Adrenal gland (tissue), 12 donors: Measurements from ENCODE around the gene RFX8. TPM values are rescaled to one million over a fixed set of nuclear protein-coding genes. Genes with fewer than 3 reads are reported as not detected.
"Not testable (repeated sequence)": the region's sequence is repeated elsewhere in the genome, so short reads cannot be mapped to it uniquely, and the experiment has no call there.

ENCODE experiments used
- DNase-seq, 7 donors: peaks; one replicate each; pipeline ENCODE4 v3.0.0-alpha.2; 2019 to 2020
- H3K27ac ChIP-seq, 5 donors: fragments of 200-600 bp; sonication (generic) in 4 of 5; 1 replicate in 3 of 5; 2 replicates in 2 of 5; pipeline versions ENCODE4 v1.5.1 to v1.8.0; 2016 to 2020; ENCODE audit warnings: mild to moderate bottlenecking in 1 of 5
- H3K27me3 ChIP-seq: fragments of 200-600 bp; 2 replicates; pipeline ENCODE4 v1.8.0; 2021
- H3K36me3 ChIP-seq, 2 donors: fragments of 200-600 bp; replicated peaks in 1 of 2; 1 replicate in 1 of 2; 2 replicates in 1 of 2; pipeline versions ENCODE4 v1.5.1 to v1.8.0; 2018 to 2022
- H3K4me1 ChIP-seq, 2 donors: fragments of 200-600 bp; replicated peaks in 1 of 2; 1 replicate in 1 of 2; 2 replicates in 1 of 2; pipeline versions ENCODE4 v1.5.1 to v1.8.0; 2018 to 2021
- H3K4me3 ChIP-seq, 4 donors: fragments of 200-600 bp; sonication (generic) in 3 of 4; one replicate each; pipeline ENCODE4 v1.5.1; 2016 to 2018
- H3K9me3 ChIP-seq, 3 donors: fragments of 200-600 bp; sonication (generic) in 1 of 3; replicated peaks in 1 of 3; 1 replicate in 2 of 3; 2 replicates in 1 of 3; pipeline versions ENCODE4 v1.5.1 to v1.8.0; 2016 to 2021
- POLR2A ChIP-seq, 2 donors: fragments of 450-650 bp; IDR thresholded peaks; one replicate each; pipeline ENCODE4 v1.6.1; 2017; ENCODE audit warnings: antibody characterized with exemption in 2 of 2, mild to moderate bottlenecking in 2 of 2, moderate library complexity in 1 of 2
- WGBS, 4 donors: extraction: QIAGEN DNeasy Blood & Tissue Kit in 2 of 4; methylation state at CpG; one replicate each; pipeline versions ENCODE4 v1.1.5 to v1.1.7; 2013 to 2017; 5-methylcytosine and 5-hydroxymethylcytosine counted together
- intact Hi-C, 2 donors: fragments of 100-400 bp; cut with DNase I; formaldehyde crosslinking; loops; one replicate each; pipeline versions ENCODE4 v1.14.1 to v1.15.0; 2022 to 2023
- polyA plus RNA-seq, 3 donors: library from polyadenylated mRNA; stranded (reverse); fragments of 200-250 nt in 2 of 3; fragments of 350-450 nt in 1 of 3; fragmentation: Illumina TruSeq in 1 of 3; extraction: RNeasy Lipid Tissue Mini Kit (QIAGEN cat#74804) in 1 of 3; gene quantifications; one replicate each; pipeline ENCODE4 v1.2.3, GENCODE V29; 2013 to 2014
- total RNA-seq, 9 donors: library from RNA; depleted of rRNA in 4 of 9; stranded (reverse); fragments of >200 nt in 4 of 9; fragments of 120-200 nt in 1 of 9; fragmentation: NEBNext Ultra II Directional in 1 of 9; extraction: Animal tissue kit (Norgen Biotek cat#: 25700) in 1 of 9; gene quantifications; one replicate each; pipeline versions ENCODE4 v1.1.0 to v1.2.4, GENCODE V29; 2013 to 2023
- TF ChIP-seq, protein P1 (sequence below), 6 experiments: fragments of 450-650 bp in 4 of 6; fragments of 200-600 bp in 2 of 6; sonication (generic) in 1 of 6; IDR thresholded peaks; 1 replicate in 5 of 6; 2 replicates in 1 of 6; pipeline versions ENCODE4 v1.5.1 to v1.8.0; 2016 to 2021; ENCODE audit warnings: antibody characterized with exemption in 6 of 6, mild to moderate bottlenecking in 2 of 6, moderate library complexity in 1 of 6
- donor health status: healthy with polysubstance abuse.
- donor health status: Bipolar disorder and iron deficiency.
- donor health status: DM: yes; HTN: yes; CAD: no.
- donor health status: DM: no; HTN: no; CAD: no.
- donor health status: DM: no; HTN: no; CAD: no.
- donor health status: DM: yes; HTN: yes; CAD: no.

Gene RFX8
- total and polyA plus RNA-seq, 12 donors = 0.14 to 21.8 (median 0.74) TPM; not detected in 4

DNA sequence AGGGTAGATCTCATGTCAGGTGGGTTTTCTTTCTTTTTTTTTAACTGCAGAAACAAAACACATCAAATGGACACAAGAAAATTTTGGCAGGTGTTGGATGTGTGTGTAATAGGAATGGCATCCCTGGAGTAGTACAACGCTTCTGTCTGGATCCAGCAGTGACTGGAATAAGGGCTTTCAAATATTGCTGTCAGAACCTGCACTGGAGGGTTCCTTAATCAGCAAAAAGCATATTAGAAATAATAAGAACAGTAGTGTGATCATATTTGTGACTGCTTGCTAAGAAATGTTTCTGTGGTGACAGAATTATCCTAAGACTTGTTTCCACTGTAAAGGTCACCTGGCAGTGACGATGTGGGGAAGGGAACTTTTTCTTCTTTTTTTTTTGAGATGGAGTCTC is 118.4 kb downstream of the RFX8 start:
- Histone ChIP-seq H3K27ac (no peak overlapping the region), H3K27me3 (no peaks in the 10 kb centered on the region), H3K9me3 (no peaks in the 10 kb centered on the region), H3K4me1 (peaks cover 5% of the 10 kb centered on the region in 2 donors), H3K4me3 (no peak overlapping the region), H3K36me3 (no peaks in the 10 kb centered on the region)
- 67 to 79% (median 74%) methylated on average over 2 of the region's 2 CpGs for WGBS, 4 donors
- TF ChIP-seq POLR2A (IDR thresholded peaks at IDR 0.05) = no peak
- TF ChIP-seq, protein P1, sequence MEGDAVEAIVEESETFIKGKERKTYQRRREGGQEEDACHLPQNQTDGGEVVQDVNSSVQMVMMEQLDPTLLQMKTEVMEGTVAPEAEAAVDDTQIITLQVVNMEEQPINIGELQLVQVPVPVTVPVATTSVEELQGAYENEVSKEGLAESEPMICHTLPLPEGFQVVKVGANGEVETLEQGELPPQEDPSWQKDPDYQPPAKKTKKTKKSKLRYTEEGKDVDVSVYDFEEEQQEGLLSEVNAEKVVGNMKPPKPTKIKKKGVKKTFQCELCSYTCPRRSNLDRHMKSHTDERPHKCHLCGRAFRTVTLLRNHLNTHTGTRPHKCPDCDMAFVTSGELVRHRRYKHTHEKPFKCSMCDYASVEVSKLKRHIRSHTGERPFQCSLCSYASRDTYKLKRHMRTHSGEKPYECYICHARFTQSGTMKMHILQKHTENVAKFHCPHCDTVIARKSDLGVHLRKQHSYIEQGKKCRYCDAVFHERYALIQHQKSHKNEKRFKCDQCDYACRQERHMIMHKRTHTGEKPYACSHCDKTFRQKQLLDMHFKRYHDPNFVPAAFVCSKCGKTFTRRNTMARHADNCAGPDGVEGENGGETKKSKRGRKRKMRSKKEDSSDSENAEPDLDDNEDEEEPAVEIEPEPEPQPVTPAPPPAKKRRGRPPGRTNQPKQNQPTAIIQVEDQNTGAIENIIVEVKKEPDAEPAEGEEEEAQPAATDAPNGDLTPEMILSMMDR (IDR thresholded peaks at IDR 0.05) = no peak
- DNase-seq = no peak
- intact Hi-C loops = no loop called here

- 83 to 90% (median 87%) methylated on average over 6 of the region's 6 CpGs for WGBS, 4 donors
- no peak for TF ChIP-seq POLR2A (IDR thresholded peaks at IDR 0.05)
- TF ChIP-seq, protein P1 (IDR thresholded peaks at IDR 0.05) = no peak
- Histone ChIP-seq H3K27ac (no peak overlapping the region), H3K4me3 (no peak overlapping the region), H3K27me3 (no peaks in the 10 kb centered on the region), H3K36me3 (no peaks in the 10 kb centered on the region), H3K4me1 (peaks cover 5% of the 10 kb centered on the region in 2 donors), H3K9me3 (no peaks in the 10 kb centered on the region)
- intact Hi-C loops = no loop called here
- no peak for DNase-seq
Measured at GRCh38 chr2:101356055-101356454, 118.9 kb downstream of the RFX8 start.

GRCh38 chr2:101355401-101356054 is 119.4 kb downstream of the RFX8 start:
- no peak overlapping the region for H3K27ac ChIP-seq
- TF ChIP-seq POLR2A (IDR thresholded peaks at IDR 0.05) = no peak
- TF ChIP-seq, protein P1 (IDR thresholded peaks at IDR 0.05) = no peak
- H3K27me3 ChIP-seq = no peaks in the 10 kb centered on the region
- H3K4me3 ChIP-seq = no peak overlapping the region
- 76 to 83% (median 80%) methylated on average over 8 to 10 of the region's 10 CpGs for WGBS, 4 donors
- no peaks in the 10 kb centered on the region for H3K36me3 ChIP-seq
- intact Hi-C loops = no loop called here
- H3K4me1 ChIP-seq = peaks cover 5% of the 10 kb centered on the region in 2 donors
- no peak for DNase-seq
- no peaks in the 10 kb centered on the region for H3K9me3 ChIP-seq

DNA sequence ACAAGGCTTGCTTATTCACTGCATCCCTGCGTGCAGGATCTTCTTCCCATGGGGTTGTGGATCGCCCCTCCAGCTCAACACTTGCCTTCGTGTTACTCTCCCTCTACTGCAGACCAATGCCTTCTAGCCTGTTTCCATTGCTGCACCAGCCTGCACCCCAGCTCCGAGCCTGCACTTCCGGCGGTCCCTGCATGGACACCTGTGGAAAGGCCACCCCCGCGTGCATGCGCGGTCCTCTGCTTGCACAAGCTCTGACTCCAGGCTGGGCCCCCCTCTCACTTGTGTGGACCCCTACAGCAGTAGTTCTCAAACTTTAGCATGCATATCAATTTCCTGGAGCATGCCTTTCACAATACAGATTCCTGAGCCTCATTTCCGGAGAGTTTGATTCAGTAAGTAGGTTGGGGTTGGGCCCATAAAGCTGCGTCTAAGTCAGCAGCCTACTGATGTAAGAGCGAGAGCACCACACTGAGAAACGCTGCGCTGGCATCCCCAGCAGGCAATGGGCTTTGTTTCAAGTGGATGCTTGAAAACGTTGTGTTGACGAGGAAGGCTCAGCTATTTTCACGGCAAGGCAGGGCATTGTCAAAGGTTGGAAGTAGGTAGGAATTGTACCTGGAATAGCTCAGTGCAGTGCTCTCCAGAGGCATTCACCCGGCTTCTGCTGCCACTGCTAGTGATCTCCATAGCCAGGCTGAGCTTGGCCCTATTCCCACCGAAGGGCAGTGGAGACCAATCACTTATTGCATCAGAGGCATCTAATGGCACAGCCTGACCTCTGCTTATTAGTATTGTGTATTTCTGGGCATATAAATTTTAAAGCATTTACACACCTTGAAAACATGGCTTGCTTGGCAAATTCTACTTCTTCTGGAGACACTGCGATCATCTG is 120.2 kb downstream of the RFX8 start:
- whole genome bisulfite sequencing, 4 donors = 87 to 93% (median 91%) methylated on average over 20 to 21 of the region's 21 CpGs
- Histone ChIP-seq H3K4me1 (peaks cover 0 to under 1% of the 10 kb centered on the region in 2 donors), H3K4me3 (no peak overlapping the region), H3K27ac (no peak overlapping the region), H3K27me3 (no peaks in the 10 kb centered on the region), H3K9me3 (no peaks in the 10 kb centered on the region), H3K36me3 (no peaks in the 10 kb centered on the region)
- TF ChIP-seq, protein P1 (IDR thresholded peaks at IDR 0.05) = no peak
- TF ChIP-seq POLR2A (IDR thresholded peaks at IDR 0.05) = no peak
- intact Hi-C loops = no loop called here
- DNase-seq = no peak

- H3K4me3 ChIP-seq, H3K27ac ChIP-seq, H3K9me3 ChIP-seq, DNase-seq, H3K36me3 ChIP-seq, H3K4me1 ChIP-seq, H3K27me3 ChIP-seq, intact Hi-C loops: not testable (repeated sequence)
- 80 to 94% (median 82%) methylated on average over 2 to 4 of the region's 4 CpGs for WGBS, 4 donors
Measured at GRCh38 chr2:101352631-101353030, 122.3 kb downstream of the RFX8 start.
